Measurements from ENCODE around the gene ITPR2.

DNA sequence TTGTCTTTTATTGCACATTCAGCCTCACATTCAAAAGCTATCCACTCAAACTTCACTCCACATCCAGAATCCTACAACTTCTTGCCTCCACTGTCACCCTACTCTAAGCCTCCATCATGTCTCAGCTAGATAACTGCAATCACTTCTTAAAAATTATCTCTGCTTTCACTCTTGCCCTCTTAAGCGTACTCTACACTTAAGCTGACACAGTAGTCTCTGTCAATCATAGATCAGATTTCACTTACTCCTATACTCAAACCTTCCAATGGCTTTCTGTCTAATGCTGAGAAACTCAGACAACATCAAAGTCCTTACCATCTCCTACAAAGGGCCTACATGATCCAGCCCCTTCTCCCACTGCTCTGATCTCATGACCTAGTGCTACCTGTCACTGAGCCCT is 304.1 kb downstream of the ITPR2 start:
- TF ChIP-seq, protein P1, sequence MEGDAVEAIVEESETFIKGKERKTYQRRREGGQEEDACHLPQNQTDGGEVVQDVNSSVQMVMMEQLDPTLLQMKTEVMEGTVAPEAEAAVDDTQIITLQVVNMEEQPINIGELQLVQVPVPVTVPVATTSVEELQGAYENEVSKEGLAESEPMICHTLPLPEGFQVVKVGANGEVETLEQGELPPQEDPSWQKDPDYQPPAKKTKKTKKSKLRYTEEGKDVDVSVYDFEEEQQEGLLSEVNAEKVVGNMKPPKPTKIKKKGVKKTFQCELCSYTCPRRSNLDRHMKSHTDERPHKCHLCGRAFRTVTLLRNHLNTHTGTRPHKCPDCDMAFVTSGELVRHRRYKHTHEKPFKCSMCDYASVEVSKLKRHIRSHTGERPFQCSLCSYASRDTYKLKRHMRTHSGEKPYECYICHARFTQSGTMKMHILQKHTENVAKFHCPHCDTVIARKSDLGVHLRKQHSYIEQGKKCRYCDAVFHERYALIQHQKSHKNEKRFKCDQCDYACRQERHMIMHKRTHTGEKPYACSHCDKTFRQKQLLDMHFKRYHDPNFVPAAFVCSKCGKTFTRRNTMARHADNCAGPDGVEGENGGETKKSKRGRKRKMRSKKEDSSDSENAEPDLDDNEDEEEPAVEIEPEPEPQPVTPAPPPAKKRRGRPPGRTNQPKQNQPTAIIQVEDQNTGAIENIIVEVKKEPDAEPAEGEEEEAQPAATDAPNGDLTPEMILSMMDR (conservative IDR thresholded peaks at IDR 0.05): no peak
- TF ChIP-seq EZH2 (IDR thresholded peaks at IDR 0.05; ENCODE audit: low read depth): no peak

All from PC-9 (cell line).